H9 (cell line): Measurements from ENCODE around the gene CACTIN. TPM values are rescaled to one million over a fixed set of nuclear protein-coding genes. Genes with fewer than 3 reads are reported as not detected.

Source experiments
- DNase-seq: peaks from one replicate; pipeline ENCODE4 v3.0.0-alpha.2; 2017
- H2AFZ ChIP-seq: one replicate; pipeline ENCODE4 v1.6.1; 2013; ENCODE audit warnings: mild to moderate bottlenecking, low read length, control low read depth, moderate library complexity
- H2AK5ac ChIP-seq: 2 replicates; pipeline ENCODE4 v1.6.1; 2013; ENCODE audit warnings: low read length, control low read depth, mixed read lengths; ENCODE audit not compliant: insufficient read length
- H2BK120ac ChIP-seq: one replicate; pipeline ENCODE4 v1.6.1; 2013; ENCODE audit warnings: low read depth, mild to moderate bottlenecking, low read length, control low read depth, inconsistent platforms; ENCODE audit not compliant: poor library complexity, severe bottlenecking
- H2BK12ac ChIP-seq: 2 replicates; pipeline ENCODE4 v1.6.1; 2013; ENCODE audit warnings: low read length, control low read depth, mixed read lengths, low read depth; ENCODE audit not compliant: insufficient read length
- H2BK15ac ChIP-seq: 2 replicates; pipeline ENCODE4 v1.6.1; 2013; ENCODE audit warnings: low read depth, low read length, control low read depth
- H2BK20ac ChIP-seq: one replicate; pipeline ENCODE4 v1.6.1; 2013; ENCODE audit warnings: low read depth, mild to moderate bottlenecking, low read length, control low read depth, inconsistent platforms; ENCODE audit not compliant: poor library complexity, severe bottlenecking
- H2BK5ac ChIP-seq: 2 replicates; pipeline ENCODE4 v1.6.1; 2013; ENCODE audit warnings: low read length, control low read depth, mixed read lengths; ENCODE audit not compliant: insufficient read length
- H3K14ac ChIP-seq: 2 replicates; pipeline ENCODE4 v1.6.1; 2013; ENCODE audit warnings: low read length, control low read depth; ENCODE audit not compliant: insufficient read depth
- H3K18ac ChIP-seq: 2 replicates; pipeline ENCODE4 v1.6.1; 2013; ENCODE audit warnings: low read depth, mild to moderate bottlenecking, mixed read lengths, low read length, control low read depth; ENCODE audit not compliant: insufficient read length
- H3K23ac ChIP-seq: 2 replicates; pipeline ENCODE4 v1.6.1; 2013; ENCODE audit warnings: low read length, control low read depth, mixed read lengths, low read depth; ENCODE audit not compliant: insufficient read length
- H3K23me2 ChIP-seq: 2 replicates; pipeline ENCODE4 v1.6.1; 2013; ENCODE audit warnings: low read depth, mild to moderate bottlenecking, mixed read lengths, low read length, control low read depth; ENCODE audit not compliant: insufficient read length, poor library complexity, severe bottlenecking
- H3K27ac ChIP-seq: 2 replicates; pipeline ENCODE4 v1.5.1; 2013; ENCODE audit warnings: low read length, control low read depth, mixed read lengths, low read depth; ENCODE audit not compliant: insufficient read length
- H3K27me3 ChIP-seq: 2 replicates; pipeline ENCODE4 v1.6.1; 2013; ENCODE audit warnings: low read length, control low read depth, inconsistent platforms; ENCODE audit not compliant: insufficient read depth
- H3K4ac ChIP-seq: 2 replicates; pipeline ENCODE4 v1.6.1; 2013; ENCODE audit warnings: low read depth, mild to moderate bottlenecking, control low read depth, inconsistent platforms, low read length, moderate library complexity
- H3K4me1 ChIP-seq: 2 replicates; pipeline ENCODE4 v1.6.1; 2013; ENCODE audit warnings: low read length, control low read depth, inconsistent platforms; ENCODE audit not compliant: insufficient read depth
- H3K4me2 ChIP-seq: 2 replicates; pipeline ENCODE4 v1.6.1; 2013; ENCODE audit warnings: low read length, control low read depth, mixed read lengths; ENCODE audit not compliant: insufficient read length, insufficient read depth
- H3K56ac ChIP-seq: 2 replicates; pipeline ENCODE4 v1.6.1; 2013; ENCODE audit warnings: low read depth, mild to moderate bottlenecking, mixed read lengths, low read length, control low read depth; ENCODE audit not compliant: insufficient read length
- H3K79me1 ChIP-seq: 2 replicates; pipeline ENCODE4 v1.6.1; 2013; ENCODE audit warnings: low read depth, mild to moderate bottlenecking, moderate library complexity, low read length, control low read depth, inconsistent platforms; ENCODE audit not compliant: insufficient read depth, poor library complexity, severe bottlenecking
- H3K79me2 ChIP-seq: 2 replicates; pipeline ENCODE4 v1.6.1; 2013; ENCODE audit warnings: low read length, control low read depth, inconsistent platforms; ENCODE audit not compliant: insufficient read depth
- H3K9ac ChIP-seq: 2 replicates; pipeline ENCODE4 v1.6.1; 2013; ENCODE audit warnings: low read length, control low read depth, mixed read lengths; ENCODE audit not compliant: insufficient read length; ENCODE audit errors: extremely low read depth
- H3K9me3 ChIP-seq: one replicate; pipeline ENCODE4 v1.6.1; 2013; ENCODE audit warnings: low read depth, low read length, inconsistent platforms; ENCODE audit not compliant: control insufficient read depth
- H3T11ph ChIP-seq: one replicate; pipeline ENCODE4 v1.6.1; 2013; ENCODE audit warnings: mild to moderate bottlenecking, low read length, control low read depth, inconsistent platforms
- H4K20me1 ChIP-seq: one replicate; pipeline ENCODE4 v1.6.1; 2013; ENCODE audit not compliant: control insufficient read depth, insufficient read length, insufficient read depth
- H4K5ac ChIP-seq: 2 replicates; pipeline ENCODE4 v1.6.1; 2013; ENCODE audit warnings: low read depth, mild to moderate bottlenecking, mixed read lengths, low read length, control low read depth; ENCODE audit not compliant: insufficient read length
- H4K8ac ChIP-seq: replicated peaks from 2 replicates; pipeline ENCODE4 v1.6.1; 2013; ENCODE audit warnings: low read length, control low read depth, mixed read lengths, low read depth; ENCODE audit not compliant: insufficient read length
- H4K91ac ChIP-seq: 2 replicates; pipeline ENCODE4 v1.6.1; 2013; ENCODE audit warnings: low read depth, mild to moderate bottlenecking, moderate library complexity, mixed read lengths, low read length, control low read depth; ENCODE audit not compliant: insufficient read length
- H3K27ac Mint-ChIP-seq, 3 experiments: 2 replicates in 2 of 3; 3 replicates in 1 of 3; pipeline ENCODE4 v1.8.0; 2020 to 2021; ENCODE audit warnings: mixed read lengths in 3 of 3, mild to moderate bottlenecking in 1 of 3, moderate library complexity in 1 of 3
- H3K27me3 Mint-ChIP-seq: 2 replicates; pipeline ENCODE4 v1.8.0; 2021; ENCODE audit warnings: low read depth, mild to moderate bottlenecking, moderate library complexity, mixed read lengths
- H3K36me3 Mint-ChIP-seq, 3 experiments: 2 replicates in 2 of 3; 3 replicates in 1 of 3; pipeline ENCODE4 v1.8.0; 2020 to 2021; ENCODE audit warnings: low read depth in 3 of 3, mixed read lengths in 3 of 3; ENCODE audit not compliant: insufficient read depth in 1 of 3
- H3K4me1 Mint-ChIP-seq, 2 experiments: 2 replicates each; pipeline ENCODE4 v1.8.0; 2020; ENCODE audit warnings: mixed read lengths in 2 of 2
- H3K4me3 Mint-ChIP-seq, 2 experiments: 2 replicates in 1 of 2; 3 replicates in 1 of 2; pipeline ENCODE4 v1.8.0; 2020 to 2021; ENCODE audit warnings: mild to moderate bottlenecking in 2 of 2, mixed read lengths in 2 of 2, moderate library complexity in 1 of 2
- H3K9me3 Mint-ChIP-seq, 2 experiments: 2 replicates in 1 of 2; 3 replicates in 1 of 2; pipeline ENCODE4 v1.8.0; 2020; ENCODE audit warnings: mild to moderate bottlenecking in 2 of 2, mixed read lengths in 2 of 2, moderate library complexity in 1 of 2
- WGBS: extraction: QIAGEN DNeasy Blood & Tissue Kit; methylation state at CpG from one replicate; pipeline ENCODE4 v1.1.7; 2013; ENCODE audit warnings: missing lambda C conversion rate, low lambda C conversion rate, mixed read lengths; ENCODE audit not compliant: insufficient read length; ENCODE audit errors: extremely low coverage; 5-methylcytosine and 5-hydroxymethylcytosine counted together
- total RNA-seq: library from RNA; stranded (reverse); gene quantifications from 2 replicates; pipeline ENCODE4 v1.2.1, GENCODE V29; 2021
- TF ChIP-seq, protein P1 (sequence below): fragments of 200-600 bp; sonication (generic); conservative IDR thresholded peaks from 3 replicates; pipeline ENCODE4 v1.8.0; 2021; ENCODE audit warnings: antibody characterized with exemption, mild to moderate bottlenecking

CACTIN gene
- total RNA-seq, 1 experiment from 2014 or later, result 37.3 TPM

- Histone ChIP-seq H3K4me2 (no peak overlapping the region), H3K23me2 (no peaks in the 10 kb centered on the region), H2BK20ac (no peak overlapping the region), H2AK5ac (no peak overlapping the region), H4K5ac (no peak overlapping the region), H3K4ac (no peak overlapping the region), H2BK15ac (no peak overlapping the region), H3T11ph (no peak overlapping the region), H3K27me3 (no peaks in the 10 kb centered on the region), H3K9ac (no peak overlapping the region), H3K79me1 (no peaks in the 10 kb centered on the region), H3K23ac (no peak overlapping the region), H2AFZ (no peak overlapping the region), H4K8ac (no peak overlapping the region), H4K20me1 (no peaks in the 10 kb centered on the region), H3K56ac (no peak overlapping the region), H2BK120ac (no peak overlapping the region), H3K27ac (no peak overlapping the region), H3K14ac (no peak overlapping the region), H3K79me2 (no peaks in the 10 kb centered on the region), H2BK12ac (no peak overlapping the region), H3K9me3 (no peaks in the 10 kb centered on the region), H3K4me1 (no peaks in the 10 kb centered on the region), H2BK5ac (no peak overlapping the region), H4K91ac (no peak overlapping the region), H3K18ac (no peak overlapping the region)
- TF ChIP-seq, protein P1, sequence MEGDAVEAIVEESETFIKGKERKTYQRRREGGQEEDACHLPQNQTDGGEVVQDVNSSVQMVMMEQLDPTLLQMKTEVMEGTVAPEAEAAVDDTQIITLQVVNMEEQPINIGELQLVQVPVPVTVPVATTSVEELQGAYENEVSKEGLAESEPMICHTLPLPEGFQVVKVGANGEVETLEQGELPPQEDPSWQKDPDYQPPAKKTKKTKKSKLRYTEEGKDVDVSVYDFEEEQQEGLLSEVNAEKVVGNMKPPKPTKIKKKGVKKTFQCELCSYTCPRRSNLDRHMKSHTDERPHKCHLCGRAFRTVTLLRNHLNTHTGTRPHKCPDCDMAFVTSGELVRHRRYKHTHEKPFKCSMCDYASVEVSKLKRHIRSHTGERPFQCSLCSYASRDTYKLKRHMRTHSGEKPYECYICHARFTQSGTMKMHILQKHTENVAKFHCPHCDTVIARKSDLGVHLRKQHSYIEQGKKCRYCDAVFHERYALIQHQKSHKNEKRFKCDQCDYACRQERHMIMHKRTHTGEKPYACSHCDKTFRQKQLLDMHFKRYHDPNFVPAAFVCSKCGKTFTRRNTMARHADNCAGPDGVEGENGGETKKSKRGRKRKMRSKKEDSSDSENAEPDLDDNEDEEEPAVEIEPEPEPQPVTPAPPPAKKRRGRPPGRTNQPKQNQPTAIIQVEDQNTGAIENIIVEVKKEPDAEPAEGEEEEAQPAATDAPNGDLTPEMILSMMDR, result no peak
- no CpG with 5 or more reads among the region's 39 CpGs for WGBS
- Mint-ChIP-seq H3K27me3 (no peaks in the 10 kb centered on the region), H3K4me1 (no peaks in the 10 kb centered on the region), H3K36me3 (peaks cover 12 to 41% (median 36%) of the 10 kb centered on the region in 3 experiments), H3K4me3 (no peak overlapping the region), H3K9me3 (no peaks in the 10 kb centered on the region), H3K27ac (no peak overlapping the region)
- no peak for DNase-seq
Observed at GRCh38 chr19:3658004-3658869, 31.6 kb upstream of the CACTIN start.
